ENCODE data around the gene HTR1A.

Gene HTR1A

GRCh38 chr5:63961598-63962161 is 565 bp downstream of the HTR1A start:
- DNase-seq (ENCODE audit: low read depth), result no peak
- no peak overlapping the region for H3K4me3 ChIP-seq (ENCODE audit: low read length)
- TF ChIP-seq, protein P1, sequence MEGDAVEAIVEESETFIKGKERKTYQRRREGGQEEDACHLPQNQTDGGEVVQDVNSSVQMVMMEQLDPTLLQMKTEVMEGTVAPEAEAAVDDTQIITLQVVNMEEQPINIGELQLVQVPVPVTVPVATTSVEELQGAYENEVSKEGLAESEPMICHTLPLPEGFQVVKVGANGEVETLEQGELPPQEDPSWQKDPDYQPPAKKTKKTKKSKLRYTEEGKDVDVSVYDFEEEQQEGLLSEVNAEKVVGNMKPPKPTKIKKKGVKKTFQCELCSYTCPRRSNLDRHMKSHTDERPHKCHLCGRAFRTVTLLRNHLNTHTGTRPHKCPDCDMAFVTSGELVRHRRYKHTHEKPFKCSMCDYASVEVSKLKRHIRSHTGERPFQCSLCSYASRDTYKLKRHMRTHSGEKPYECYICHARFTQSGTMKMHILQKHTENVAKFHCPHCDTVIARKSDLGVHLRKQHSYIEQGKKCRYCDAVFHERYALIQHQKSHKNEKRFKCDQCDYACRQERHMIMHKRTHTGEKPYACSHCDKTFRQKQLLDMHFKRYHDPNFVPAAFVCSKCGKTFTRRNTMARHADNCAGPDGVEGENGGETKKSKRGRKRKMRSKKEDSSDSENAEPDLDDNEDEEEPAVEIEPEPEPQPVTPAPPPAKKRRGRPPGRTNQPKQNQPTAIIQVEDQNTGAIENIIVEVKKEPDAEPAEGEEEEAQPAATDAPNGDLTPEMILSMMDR (IDR thresholded peaks at IDR 0.05; ENCODE audit: insufficient read depth, low read depth, low read length, missing control alignments), result no peak

DNA sequence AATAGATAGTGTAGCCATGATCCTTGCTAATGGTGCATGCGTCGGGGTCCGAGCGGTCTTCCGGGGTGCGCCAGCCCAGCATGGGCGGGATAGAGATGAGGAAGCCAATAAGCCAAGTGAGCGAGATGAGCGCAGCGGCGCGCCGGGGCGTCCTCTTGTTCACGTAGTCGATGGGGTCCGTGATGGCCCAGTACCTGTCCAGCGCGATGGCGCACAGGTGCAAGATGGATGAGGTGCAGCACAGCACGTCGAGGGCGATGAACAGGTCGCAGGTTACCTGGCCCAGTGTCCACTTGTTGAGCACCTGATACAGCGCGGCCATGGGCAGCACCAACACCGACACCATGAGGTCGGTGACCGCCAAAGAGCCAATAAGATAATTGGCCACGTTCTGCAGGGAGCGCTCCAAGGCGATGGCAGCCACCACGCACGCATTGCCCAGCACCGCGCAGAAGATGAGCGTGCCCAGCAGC is 1.1 kb downstream of the HTR1A start:
- H3K4me3 ChIP-seq (ENCODE audit: low read length), result no peak overlapping the region
- TF ChIP-seq, protein P1 (IDR thresholded peaks at IDR 0.05; ENCODE audit: insufficient read depth, low read depth, low read length, missing control alignments), result no peak
- DNase-seq (ENCODE audit: low read depth), result no peak

DNA sequence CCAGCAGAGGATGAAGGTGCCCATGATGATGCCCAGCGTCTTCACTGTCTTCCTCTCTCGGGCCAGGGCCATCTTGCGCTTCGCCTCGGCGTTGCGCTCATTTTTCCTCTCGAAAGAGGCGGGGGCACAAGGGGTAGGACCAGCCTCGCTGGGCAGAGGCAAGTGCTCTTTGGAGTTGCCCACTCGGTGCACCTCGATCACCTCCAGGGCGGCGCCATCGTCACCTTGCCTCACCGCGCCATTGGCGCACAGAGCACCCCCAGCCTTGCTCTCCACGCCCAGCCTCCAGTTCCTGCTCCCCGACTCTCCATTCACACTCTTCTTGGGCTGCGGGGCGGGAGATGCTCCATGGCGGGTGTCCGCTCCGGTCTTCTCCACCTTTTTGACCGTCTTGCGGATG is 1.6 kb downstream of the HTR1A start:
- H3K4me3 ChIP-seq (ENCODE audit: low read length), result no peak overlapping the region
- DNase-seq (ENCODE audit: low read depth), result no peak
- TF ChIP-seq, protein P1 (IDR thresholded peaks at IDR 0.05; ENCODE audit: insufficient read depth, low read depth, low read length, missing control alignments), result no peak

- no peak overlapping the region for H3K4me3 ChIP-seq (ENCODE audit: low read length)
- peak; percentile 75 for DNase-seq (ENCODE audit: low read depth)
- TF ChIP-seq, protein P1 (IDR thresholded peaks at IDR 0.05; ENCODE audit: insufficient read depth, low read depth, low read length, missing control alignments), result peak; percentile 53
Measured at GRCh38 chr5:63959177-63959982, 2.9 kb downstream of the HTR1A start.

DNA sequence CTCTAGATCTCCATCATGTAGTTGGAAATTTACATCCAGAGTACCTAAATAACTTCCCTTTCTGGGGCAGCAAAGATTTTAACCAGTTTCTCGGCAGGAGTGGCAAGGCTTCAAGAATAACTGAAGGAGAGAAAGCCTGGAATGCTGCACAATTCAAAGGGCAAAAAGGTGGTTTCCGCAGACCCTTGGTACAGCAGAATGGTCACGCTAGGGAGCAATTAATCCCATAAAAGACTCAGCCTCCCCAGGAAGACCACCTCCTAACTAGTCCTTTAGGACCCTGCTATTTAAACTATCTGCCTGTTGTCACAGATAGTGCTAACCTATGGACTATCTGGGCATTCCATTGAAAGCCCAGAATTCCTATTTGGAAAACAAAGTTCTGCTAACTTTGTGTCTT is 3.6 kb downstream of the HTR1A start:
- H3K4me3 ChIP-seq (ENCODE audit: low read length), result no peak overlapping the region
- TF ChIP-seq, protein P1 (IDR thresholded peaks at IDR 0.05; ENCODE audit: insufficient read depth, low read depth, low read length, missing control alignments), result no peak

DNA sequence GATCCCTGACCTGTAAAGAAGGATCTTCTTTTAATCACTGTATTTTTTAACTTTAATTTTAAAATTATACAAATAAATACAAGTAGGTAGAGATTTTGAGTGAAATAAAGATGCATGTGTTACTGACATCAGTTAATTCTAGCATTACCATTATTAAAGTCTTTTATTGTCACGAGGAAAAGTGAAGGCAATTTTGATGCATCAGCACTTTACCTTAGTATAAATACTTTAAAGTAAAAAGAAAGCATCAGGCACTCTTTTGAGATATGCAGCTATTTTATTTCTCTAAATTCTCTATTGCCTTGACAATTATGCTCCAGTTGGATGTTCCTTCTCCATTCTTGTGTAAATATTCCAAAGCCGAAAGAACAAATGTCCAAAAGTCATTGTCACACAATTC is 4.6 kb downstream of the HTR1A start:
- no peak for DNase-seq (ENCODE audit: low read depth)
- TF ChIP-seq, protein P1 (IDR thresholded peaks at IDR 0.05; ENCODE audit: insufficient read depth, low read depth, low read length, missing control alignments), result no peak
- H3K4me3 ChIP-seq (ENCODE audit: low read length), result no peak overlapping the region

More for the DNA sequence above, 3.6 kb downstream of the HTR1A start:
- no peak for DNase-seq (ENCODE audit: low read depth)

Data from epithelial cell of esophagus (primary cell).